ENCODE results near the gene FCMR.

Gene FCMR

DNA sequence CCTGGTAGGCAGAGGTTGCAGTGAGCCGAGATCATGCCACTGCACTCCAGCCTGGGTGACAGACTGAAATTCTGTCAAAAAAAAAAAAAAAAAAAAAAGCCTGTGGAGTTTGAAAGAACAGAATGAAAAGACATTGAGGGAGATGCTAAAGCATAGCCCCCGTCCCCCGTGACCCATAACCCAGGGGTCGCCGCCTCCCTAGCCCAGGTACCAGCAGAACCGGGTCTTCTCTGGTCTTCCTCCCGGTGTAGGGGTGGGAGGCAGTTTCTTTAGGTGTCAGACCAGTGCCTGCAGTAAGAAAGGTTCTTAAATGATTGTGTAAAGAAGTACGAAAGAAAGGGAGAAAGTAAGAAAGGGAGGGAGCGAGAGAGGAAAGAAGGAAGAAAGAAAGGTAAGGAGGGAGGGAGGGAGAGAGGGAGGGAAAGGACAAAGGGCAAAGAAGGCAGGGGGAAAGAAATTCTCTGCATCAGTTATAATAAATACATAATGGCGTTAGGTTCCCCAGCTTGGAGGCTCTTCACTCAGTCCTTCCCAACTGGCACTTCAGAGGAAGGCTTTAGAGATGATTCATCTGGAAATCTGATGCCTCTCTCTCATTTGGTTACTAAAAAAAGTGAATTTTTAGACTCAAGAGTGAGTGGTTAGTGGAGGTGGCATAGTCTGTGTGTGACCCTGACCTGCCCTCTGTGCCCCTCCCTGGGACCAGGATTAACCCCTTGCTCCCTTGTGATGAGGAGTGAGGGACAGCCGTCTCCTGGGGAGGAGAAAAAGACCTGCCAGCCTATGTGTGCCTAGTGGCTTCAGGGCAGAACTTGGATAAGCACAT lies 23.4 kb downstream of the FCMR start:
- no peak for DNase-seq

DNA sequence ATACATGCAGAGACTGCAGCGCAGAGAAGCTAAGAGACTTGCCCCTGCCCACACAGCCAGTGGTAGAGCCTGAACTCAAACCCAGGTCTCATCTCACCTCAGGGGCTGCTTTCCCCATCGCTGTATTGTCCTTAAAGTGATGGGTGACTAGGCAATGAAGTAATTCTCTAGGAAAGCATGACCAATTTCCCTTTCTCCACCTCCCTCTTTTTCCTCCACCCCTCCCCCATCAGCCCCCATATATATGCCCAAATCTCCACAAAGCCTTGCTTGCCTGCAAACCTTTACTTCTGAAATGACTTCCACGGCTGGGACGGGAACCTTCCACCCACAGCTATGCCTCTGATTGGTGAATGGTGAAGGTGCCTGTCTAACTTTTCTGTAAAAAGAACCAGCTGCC lies 24.6 kb downstream of the FCMR start, which contains the start of gene IL24:
IL24 (plus strand) TSS at position 269 of the 400 bp plus-strand sequence. CDS start 390 bp downstream, outside the sequence.
- no peak for DNase-seq

DNA sequence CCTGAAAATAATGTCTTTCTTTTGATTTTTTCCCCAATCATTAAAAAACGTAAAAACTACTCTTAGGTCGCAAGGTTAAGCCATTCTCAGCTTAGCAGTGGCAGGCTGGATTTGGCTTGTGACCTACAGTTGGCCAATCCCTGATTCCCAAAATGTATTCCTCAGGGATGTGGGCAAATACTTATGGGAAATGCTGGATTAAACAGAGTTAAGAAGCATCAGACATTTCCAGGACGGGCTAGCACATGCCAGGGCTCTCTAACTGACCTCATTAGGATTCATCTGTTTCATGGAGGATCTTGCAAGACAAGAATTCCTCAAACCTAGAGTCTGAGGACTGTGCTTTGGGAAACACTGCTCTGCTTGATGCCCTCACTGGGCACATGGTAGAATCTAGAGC lies 25.5 kb downstream of the FCMR start:
- no peak for DNase-seq

DNA sequence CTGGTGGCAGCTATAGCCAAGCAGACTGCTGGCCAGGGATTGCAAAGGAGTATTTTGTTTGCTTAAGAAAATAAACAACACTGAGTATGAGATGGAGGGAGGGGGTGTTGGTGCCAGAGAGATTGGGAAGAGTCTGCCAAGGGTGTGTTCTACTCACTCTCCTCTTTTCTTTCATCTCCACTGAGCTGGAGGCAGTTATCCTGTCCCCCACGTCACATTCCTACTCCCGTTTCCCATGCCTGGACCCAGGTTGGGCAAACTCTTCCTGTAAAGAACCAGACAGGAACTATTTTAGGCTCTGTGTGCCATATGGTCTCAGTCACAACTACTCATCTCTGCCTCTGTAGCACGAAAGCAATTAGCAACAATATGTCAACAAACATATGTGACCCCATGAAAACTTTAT lies 25.9 kb downstream of the FCMR start:
- no peak for DNase-seq

DNA sequence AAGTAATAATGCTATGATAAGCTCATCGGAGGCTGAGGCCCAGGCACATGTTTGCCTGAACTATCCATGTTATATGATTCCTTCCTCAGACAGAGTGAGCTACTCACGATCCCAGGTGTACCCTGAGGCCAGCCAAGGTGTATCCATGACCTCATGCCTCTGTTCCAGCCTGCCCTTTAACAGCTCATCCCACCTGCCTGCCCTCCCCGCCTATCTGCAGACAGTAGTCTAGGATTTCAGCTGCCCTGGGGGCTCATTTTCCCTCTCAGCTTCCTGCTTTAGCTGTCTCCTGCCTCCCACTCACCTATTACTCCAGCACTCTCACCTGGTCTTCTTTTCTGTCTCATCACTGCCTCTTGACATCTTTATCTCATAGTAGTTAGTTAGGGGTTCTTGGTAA lies 26.4 kb downstream of the FCMR start:
- DNase-seq: no peak

GRCh38 chr1:206893380-206893779 lies 28.4 kb downstream of the FCMR start:
- no peak for DNase-seq

DNA sequence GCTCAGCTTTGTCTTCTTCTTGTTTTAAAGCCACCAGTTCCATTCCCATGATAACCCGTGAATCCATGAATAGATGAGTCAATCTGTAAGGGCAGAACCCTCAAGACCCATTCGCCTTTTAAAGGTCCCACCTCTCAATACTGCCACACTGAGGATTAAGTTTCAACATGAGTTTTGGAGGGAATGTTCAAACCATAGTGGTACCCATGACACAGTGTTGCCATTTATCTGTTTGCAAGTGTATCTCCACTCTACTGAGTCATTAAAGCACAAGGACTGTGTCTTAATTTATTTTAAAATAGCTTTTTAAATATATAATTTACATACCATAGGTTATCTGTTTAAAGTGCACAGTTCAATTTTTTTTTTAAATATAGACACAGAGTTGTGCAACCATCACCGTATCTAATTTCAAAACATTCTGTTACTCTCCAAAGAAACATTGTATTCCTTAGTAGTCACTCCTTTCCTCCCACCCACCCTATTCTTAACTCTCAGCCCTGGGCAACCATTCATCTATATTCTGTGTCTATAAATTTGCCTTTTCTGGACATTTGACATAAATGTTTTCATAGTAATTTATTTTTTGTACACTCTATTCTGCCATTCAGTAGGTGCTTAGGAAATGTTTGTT lies 29.3 kb downstream of the FCMR start:
- DNase-seq: no peak

DNA sequence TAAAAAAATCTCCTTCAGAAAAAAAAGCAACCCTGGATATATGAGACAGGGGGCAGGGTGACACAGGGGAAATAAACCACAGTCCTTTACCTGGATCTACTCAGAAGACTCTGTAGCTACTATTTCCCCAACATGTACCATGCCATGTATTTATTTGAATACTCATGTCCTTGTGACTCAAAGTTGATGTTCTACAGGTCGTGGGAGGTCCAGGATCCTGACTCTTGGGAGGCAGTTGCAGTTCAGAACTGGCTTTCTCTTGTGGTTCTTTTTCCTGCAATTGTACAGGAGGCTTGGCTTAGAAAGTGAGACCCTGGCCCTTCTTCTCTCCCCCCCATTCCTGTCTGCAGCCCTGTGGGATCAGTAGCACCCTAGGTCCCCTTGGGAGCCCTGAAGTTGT lies 30.3 kb downstream of the FCMR start:
- DNase-seq: no peak

DNA sequence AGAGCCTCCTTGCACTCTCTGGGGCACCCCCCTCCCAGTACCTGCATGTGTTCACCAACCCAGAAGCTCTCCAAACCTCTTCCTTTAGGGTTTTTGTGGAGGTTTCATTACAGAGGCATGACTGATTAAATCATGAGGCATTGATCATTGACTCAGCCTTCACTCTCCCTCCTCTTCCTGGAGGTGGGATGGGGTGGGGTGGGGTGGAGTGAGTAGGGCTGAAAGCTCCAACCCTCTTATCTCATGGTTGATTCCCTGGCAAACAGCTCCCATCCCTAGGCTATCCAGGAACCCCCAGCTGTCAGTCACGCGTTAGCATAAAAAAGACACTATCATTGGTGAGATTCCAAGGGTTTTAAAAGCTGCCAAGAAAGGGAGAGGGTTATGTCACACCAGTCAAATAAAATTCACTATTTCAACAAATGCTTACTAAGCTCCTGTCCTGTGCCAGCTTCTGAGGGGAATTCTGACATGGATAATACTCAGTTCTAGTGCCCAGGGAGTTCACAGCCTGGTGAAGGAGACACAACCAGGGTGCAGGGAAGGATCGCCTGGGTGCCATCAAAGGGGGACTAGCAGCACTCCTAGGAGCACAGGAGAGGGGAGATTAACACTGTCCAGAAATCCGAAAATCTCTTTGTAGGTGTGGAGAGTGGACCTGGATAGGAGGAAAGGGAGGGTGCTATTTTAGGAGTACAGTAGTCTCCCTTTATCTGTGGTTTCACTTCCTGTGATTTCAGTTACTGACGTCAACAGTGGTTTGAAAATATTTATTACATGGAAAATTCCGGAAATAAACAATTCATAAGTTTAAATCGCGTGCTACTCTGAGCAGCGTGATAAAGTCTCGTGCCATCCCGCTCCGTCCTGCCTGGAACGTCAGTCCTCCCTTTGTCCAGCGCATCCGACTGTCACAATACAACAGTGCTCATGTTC lies 31.3 kb downstream of the FCMR start:
- no peak for DNase-seq

- no peak for DNase-seq
Observed at GRCh38 chr1:206887701-206888100, 34.0 kb downstream of the FCMR start.

DNA sequence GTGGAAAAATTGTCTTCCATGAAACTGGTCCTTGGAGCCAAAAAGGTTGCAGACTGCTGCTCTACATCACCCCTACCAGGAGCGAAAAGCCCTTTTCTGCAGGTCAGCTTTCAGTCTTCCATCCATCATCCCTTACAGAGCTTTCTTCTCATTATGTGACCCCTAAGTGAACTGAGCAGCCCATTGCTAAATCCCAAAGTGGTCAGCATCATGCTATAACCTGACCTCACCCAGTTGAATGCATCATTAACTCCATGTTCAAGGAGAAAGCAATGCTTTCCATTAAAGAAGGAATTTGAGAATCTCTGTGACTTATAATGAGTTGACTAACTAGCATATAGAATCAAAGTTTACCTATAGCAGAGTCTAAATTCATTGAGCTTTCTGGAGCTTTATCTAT lies 34.9 kb downstream of the FCMR start:
- DNase-seq: no peak

DNA sequence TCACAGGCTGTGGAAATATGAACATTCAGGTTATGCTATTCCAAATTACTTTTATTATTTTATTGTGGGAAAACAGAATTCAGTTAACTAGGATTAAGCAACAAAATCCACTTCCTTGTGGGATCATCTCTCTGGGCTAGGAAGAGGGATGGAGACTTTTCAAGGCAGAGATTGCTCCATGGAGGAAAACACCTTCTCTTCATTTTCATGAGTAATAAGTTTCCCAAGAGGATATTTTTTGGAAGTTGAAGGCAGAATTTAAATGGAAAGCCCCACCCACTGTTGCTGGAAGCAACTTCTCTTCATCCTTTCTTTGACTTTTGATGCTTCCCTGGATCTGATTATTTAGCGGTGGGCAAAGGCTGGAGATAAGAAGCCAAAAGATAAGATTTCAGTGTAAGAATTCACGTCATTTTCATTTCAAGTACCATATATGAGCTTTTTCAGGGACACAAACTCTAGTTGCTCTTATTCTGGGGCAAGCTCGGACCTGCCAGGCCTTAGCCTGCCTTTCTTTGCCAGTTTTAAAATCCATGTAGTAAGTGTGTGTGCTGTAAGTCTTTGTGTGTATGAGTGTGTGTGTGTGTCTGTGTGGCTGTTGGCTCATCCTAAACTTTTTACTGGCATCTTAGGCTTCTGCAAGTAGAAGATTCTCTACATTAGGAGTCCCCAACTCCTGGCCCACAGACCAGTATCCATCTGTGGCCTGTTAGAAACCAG lies 36.2 kb downstream of the FCMR start:
- no peak for DNase-seq

DNA sequence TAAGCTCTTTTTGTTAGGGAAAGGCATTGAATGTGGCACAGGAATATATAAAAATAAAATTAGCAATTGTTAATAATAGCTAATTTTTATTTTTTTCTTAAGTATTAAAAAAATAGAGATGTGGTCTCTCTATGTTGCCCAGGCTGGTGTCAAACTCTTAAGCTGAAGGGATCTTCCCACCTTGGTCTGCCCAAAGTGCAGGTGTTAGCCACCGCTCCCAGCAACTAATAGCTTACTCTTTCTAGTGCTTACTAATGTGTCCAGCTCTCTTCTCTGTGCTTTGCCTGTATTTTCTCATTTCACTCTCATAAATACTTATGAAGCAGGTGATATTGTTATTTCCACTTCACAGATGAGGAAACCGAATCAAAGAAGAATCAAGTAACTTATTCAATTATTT lies 37.9 kb downstream of the FCMR start:
- no peak for DNase-seq

- no peak for DNase-seq
Observed at GRCh38 chr1:206883160-206883559, 38.6 kb downstream of the FCMR start.

- DNase-seq: no peak
Observed at GRCh38 chr1:206882555-206882954, 39.2 kb downstream of the FCMR start.

- DNase-seq: no peak
Observed at GRCh38 chr1:206880314-206880713, 41.4 kb downstream of the FCMR start.

DNA sequence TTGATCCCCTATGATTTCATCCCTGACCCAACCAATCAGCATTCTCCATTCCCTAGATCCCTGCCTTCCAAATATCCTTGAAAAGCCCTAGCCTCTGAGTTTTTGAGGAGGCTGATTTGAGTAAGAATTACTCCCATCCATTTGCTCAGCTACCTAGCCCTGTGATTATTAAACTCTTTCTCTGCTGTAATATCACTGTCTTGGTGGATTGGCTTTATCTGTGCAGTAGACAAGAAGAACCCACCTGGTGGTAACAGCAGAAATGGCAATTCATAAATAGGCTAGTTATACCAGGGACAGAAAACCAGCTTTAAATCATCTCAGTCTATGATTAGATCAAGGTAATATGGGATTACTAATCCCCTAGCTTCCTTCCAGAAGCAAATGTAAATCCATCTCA lies 43.3 kb downstream of the FCMR start:
- DNase-seq: no peak

GRCh38 chr1:206875752-206876377 lies 45.9 kb downstream of the FCMR start:
- no peak for DNase-seq

- no peak for DNase-seq
Observed at GRCh38 chr1:206873603-206874188, 48.0 kb downstream of the FCMR start.

GRCh38 chr1:206872139-206872538 lies 49.6 kb downstream of the FCMR start:
- no peak for DNase-seq

DNA sequence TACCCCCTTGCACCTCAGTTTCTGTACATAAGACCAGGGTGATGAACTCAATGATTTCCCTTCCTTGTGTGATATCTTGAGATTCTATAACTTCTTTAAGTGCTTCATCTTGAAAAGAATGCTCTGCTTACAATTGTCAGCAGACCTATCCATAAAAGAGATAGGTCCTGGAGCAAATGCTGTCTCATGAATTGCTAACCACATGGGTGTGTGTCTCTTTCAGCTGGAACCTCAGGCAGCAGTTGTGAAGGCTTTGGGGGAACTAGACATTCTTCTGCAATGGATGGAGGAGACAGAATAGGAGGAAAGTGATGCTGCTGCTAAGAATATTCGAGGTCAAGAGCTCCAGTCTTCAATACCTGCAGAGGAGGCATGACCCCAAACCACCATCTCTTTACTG lies 53.5 kb downstream of the FCMR start:
- no peak for DNase-seq

GRCh38 chr1:206867716-206868115 lies 54.0 kb downstream of the FCMR start:
- DNase-seq: no peak
